Measurements from ENCODE around the gene RHOH.

Gene RHOH

GRCh38 chr4:40264995-40265909, 68.4 kb downstream of the RHOH start:
- no peak for DNase-seq (ENCODE audit: low read depth)
- TF ChIP-seq CTCF (IDR thresholded peaks at IDR 0.05; ENCODE audit: control insufficient read depth, extremely low read depth, insufficient read depth), result no peak

GRCh38 chr4:40265910-40266274, 69.1 kb downstream of the RHOH start:
- no peak for DNase-seq (ENCODE audit: low read depth)
- no peak overlapping the region for H3K4me3 ChIP-seq (ENCODE audit: low read depth, low read length)
- TF ChIP-seq CTCF (IDR thresholded peaks at IDR 0.05; ENCODE audit: control insufficient read depth, extremely low read depth, insufficient read depth), result no peak

More at GRCh38 chr4:40264995-40265909, 68.4 kb downstream of the RHOH start:
- H3K4me3 ChIP-seq (ENCODE audit: low read depth, low read length), result no peak overlapping the region

GRCh38 chr4:40269133-40269532, 72.3 kb downstream of the RHOH start:
- no peak for TF ChIP-seq CTCF (IDR thresholded peaks at IDR 0.05; ENCODE audit: control insufficient read depth, extremely low read depth, insufficient read depth)
- H3K4me3 ChIP-seq (ENCODE audit: low read depth, low read length), result no peak overlapping the region
- no peak for DNase-seq (ENCODE audit: low read depth)

GRCh38 chr4:40270609-40271008, 73.8 kb downstream of the RHOH start:
- no peak for TF ChIP-seq CTCF (IDR thresholded peaks at IDR 0.05; ENCODE audit: control insufficient read depth, extremely low read depth, insufficient read depth)
- H3K4me3 ChIP-seq (ENCODE audit: low read depth, low read length), result no peak overlapping the region
- no peak for DNase-seq (ENCODE audit: low read depth)

GRCh38 chr4:40275065-40275730, 78.4 kb downstream of the RHOH start:
- no peak for TF ChIP-seq CTCF (IDR thresholded peaks at IDR 0.05; ENCODE audit: control insufficient read depth, extremely low read depth, insufficient read depth)
- DNase-seq (ENCODE audit: low read depth), result no peak
- H3K4me3 ChIP-seq (ENCODE audit: low read depth, low read length), result no peak overlapping the region

GRCh38 chr4:40276546-40276945, 79.7 kb downstream of the RHOH start:
- no peak for TF ChIP-seq CTCF (IDR thresholded peaks at IDR 0.05; ENCODE audit: control insufficient read depth, extremely low read depth, insufficient read depth)
- DNase-seq (ENCODE audit: low read depth), result no peak
- H3K4me3 ChIP-seq (ENCODE audit: low read depth, low read length), result no peak overlapping the region
